IMR-90 (cell line): ENCODE results near the gene ZNF791. TPM values are rescaled to one million over a fixed set of nuclear protein-coding genes. Genes with fewer than 3 reads are reported as not detected.
A peak's percentile ranks its signal among the peaks of the same experiment; 100 is the strongest.

Experiments used
- ATAC-seq: fragments of 200-7000 bp; cut with Tn5 transposase; 2 replicates; pipeline ENCODE4 v1.9.1; 2020; ENCODE audit warnings: low read depth, mild to moderate bottlenecking, moderate library complexity
- BruUV-seq: library from RNA; stranded (reverse); fragments of 400-500 nt; replicated peaks from 2 replicates; lab custom pipeline; 2021; lab: Mats Ljungman, UMichigan
- CTCF ChIA-PET: fragments of 300-600 bp; formaldehyde crosslinking; extraction: SDS; loops from one replicate; lab custom pipeline; 2021; ENCODE audit warnings: antibody characterized with exemption; lab: Yijun Ruan, JAX
- POLR2A ChIA-PET: fragments of 300-600 bp; sonication (Branson Sonifier 250); formaldehyde crosslinking; loops from one replicate; lab custom pipeline; 2022; ENCODE audit warnings: antibody characterized with exemption; ENCODE audit not compliant: unreplicated experiment; lab: Charles Lee
- DNase-seq: peaks from one replicate; pipeline ENCODE4 v3.0.0; 2013
- H2AFZ ChIP-seq: replicated peaks from 2 replicates; pipeline ENCODE3; 2013; ENCODE audit warnings: low read length, mild to moderate bottlenecking; ENCODE audit not compliant: poor library complexity
- H2AK5ac ChIP-seq: 2 replicates; pipeline ENCODE4 v1.6.1; 2013; ENCODE audit warnings: low read depth, low read length, inconsistent platforms
- H2AK9ac ChIP-seq: replicated peaks from 2 replicates; pipeline ENCODE3; 2013; ENCODE audit warnings: mild to moderate bottlenecking, low read depth, low read length, moderate library complexity; ENCODE audit not compliant: poor library complexity
- H2BK120ac ChIP-seq: 2 replicates; pipeline ENCODE4 v1.6.1; 2013; ENCODE audit warnings: low read depth, low read length, inconsistent platforms
- H2BK15ac ChIP-seq: 3 replicates; pipeline ENCODE4 v1.6.1; 2013; ENCODE audit warnings: low read depth, low read length, inconsistent platforms
- H2BK20ac ChIP-seq: 2 replicates; pipeline ENCODE4 v1.6.1; 2013; ENCODE audit warnings: low read depth, mild to moderate bottlenecking, inconsistent platforms, low read length, moderate library complexity
- H2BK5ac ChIP-seq: 2 replicates; pipeline ENCODE4 v1.6.1; 2013; ENCODE audit warnings: mild to moderate bottlenecking, low read depth, low read length, inconsistent platforms; ENCODE audit not compliant: poor library complexity, severe bottlenecking
- H3K14ac ChIP-seq: replicated peaks from 2 replicates; pipeline ENCODE4 v1.6.1; 2013; ENCODE audit warnings: low read depth, low read length, inconsistent platforms
- H3K18ac ChIP-seq: 2 replicates; pipeline ENCODE4 v1.6.1; 2013; ENCODE audit warnings: low read depth, low read length, control low read depth
- H3K23ac ChIP-seq: 2 replicates; pipeline ENCODE4 v1.6.1; 2013; ENCODE audit warnings: low read depth, low read length, inconsistent platforms
- H3K27ac ChIP-seq: 2 replicates; pipeline ENCODE4 v1.5.1; 2013; ENCODE audit warnings: mild to moderate bottlenecking, control low read depth, low read length; ENCODE audit not compliant: insufficient read depth
- H3K27me3 ChIP-seq: 2 replicates; pipeline ENCODE4 v1.6.1; 2013; ENCODE audit warnings: low read length; ENCODE audit not compliant: control insufficient read depth, insufficient read depth
- H3K36me3 ChIP-seq: 2 replicates; pipeline ENCODE4 v1.6.1; 2013; ENCODE audit warnings: low read length, mixed read lengths; ENCODE audit not compliant: control insufficient read depth, insufficient read depth
- H3K4ac ChIP-seq: 2 replicates; pipeline ENCODE4 v1.6.1; 2013; ENCODE audit warnings: low read depth, low read length, inconsistent platforms
- H3K4me1 ChIP-seq: 2 replicates; pipeline ENCODE4 v1.6.1; 2013; ENCODE audit warnings: low read length, mixed read lengths; ENCODE audit not compliant: control insufficient read depth, insufficient read depth
- H3K4me2 ChIP-seq: 2 replicates; pipeline ENCODE4 v1.6.1; 2013; ENCODE audit warnings: low read depth, mild to moderate bottlenecking, control low read depth, low read length, moderate library complexity
- H3K4me3 ChIP-seq: 2 replicates; pipeline ENCODE4 v1.5.1; 2013; ENCODE audit warnings: low read depth, mild to moderate bottlenecking, control low read depth, low read length, moderate library complexity; ENCODE audit not compliant: insufficient read depth
- H3K56ac ChIP-seq: 2 replicates; pipeline ENCODE4 v1.6.1; 2013; ENCODE audit warnings: low read length, inconsistent platforms; ENCODE audit not compliant: insufficient read depth; ENCODE audit errors: extremely low read depth
- H3K79me1 ChIP-seq, 2 experiments: 2 replicates each; pipeline ENCODE4 v1.6.1; 2013; ENCODE audit warnings: low read length in 2 of 2, inconsistent platforms in 1 of 2, low read depth in 1 of 2
- H3K9ac ChIP-seq: 2 replicates; pipeline ENCODE4 v1.6.1; 2013; ENCODE audit warnings: low read depth, low read length, control low read depth
- H3K9me1 ChIP-seq: 2 replicates; pipeline ENCODE4 v1.6.1; 2013; ENCODE audit warnings: low read length, inconsistent platforms; ENCODE audit not compliant: insufficient read depth
- H3K9me3 ChIP-seq: 2 replicates; pipeline ENCODE4 v1.6.1; 2013; ENCODE audit warnings: low read length; ENCODE audit not compliant: control insufficient read depth, insufficient read depth
- H4K20me1 ChIP-seq: 2 replicates; pipeline ENCODE4 v1.6.1; 2013; ENCODE audit warnings: low read length, inconsistent platforms; ENCODE audit not compliant: insufficient read depth
- H4K5ac ChIP-seq: 2 replicates; pipeline ENCODE4 v1.6.1; 2013; ENCODE audit warnings: mild to moderate bottlenecking, low read depth, low read length, control low read depth
- H4K8ac ChIP-seq, 2 experiments: 2 replicates each; pipeline ENCODE4 v1.6.1; 2013; ENCODE audit warnings: low read depth in 2 of 2, low read length in 2 of 2, control low read depth in 1 of 2, inconsistent platforms in 1 of 2
- H4K91ac ChIP-seq: 2 replicates; pipeline ENCODE4 v1.6.1; 2013; ENCODE audit warnings: low read depth, low read length, inconsistent platforms; ENCODE audit not compliant: insufficient read depth
- BHLHE40 ChIP-seq: fragments of 150-350 bp; IDR thresholded peaks from 2 replicates; pipeline ENCODE4 v1.6.1; 2016; ENCODE audit warnings: mild to moderate bottlenecking, low read depth, low read length
- CEBPB ChIP-seq: IDR thresholded peaks from 2 replicates; pipeline ENCODE4 v1.6.1; 2012; ENCODE audit warnings: low read depth, low read length, improper control_type of control experiment
- CHD1 ChIP-seq: IDR thresholded peaks from 2 replicates; pipeline ENCODE4 v1.6.1; 2012; ENCODE audit warnings: low read depth, low read length, improper control_type of control experiment
- CTCF ChIP-seq: conservative IDR thresholded peaks from 2 replicates; pipeline ENCODE4 v1.5.1; 2012; ENCODE audit warnings: mild to moderate bottlenecking, low read depth, low read length, improper control_type of control experiment
- ELK1 ChIP-seq: fragments of 150-350 bp; IDR thresholded peaks from 2 replicates; pipeline ENCODE4 v1.6.1; 2016; ENCODE audit warnings: low read depth, mild to moderate bottlenecking, low read length, moderate library complexity, borderline replicate concordance
- MAFK ChIP-seq: IDR thresholded peaks from 2 replicates; pipeline ENCODE4 v1.6.1; 2012; ENCODE audit warnings: low read depth, low read length, improper control_type of control experiment
- MXI1 ChIP-seq: IDR thresholded peaks from 2 replicates; pipeline ENCODE4 v1.6.1; 2012; ENCODE audit warnings: low read depth, mild to moderate bottlenecking, low read length, moderate library complexity, borderline replicate concordance
- NFE2L2 ChIP-seq: fragments of 150-350 bp; IDR thresholded peaks from 2 replicates; pipeline ENCODE4 v1.6.1; 2016; ENCODE audit warnings: low read depth, mild to moderate bottlenecking, low read length
- POLR2A ChIP-seq: IDR thresholded peaks from 2 replicates; pipeline ENCODE4 v1.6.1; 2012; ENCODE audit warnings: mild to moderate bottlenecking, low read depth, low read length
- RAD21 ChIP-seq: IDR thresholded peaks from 2 replicates; pipeline ENCODE4 v1.6.1; 2012; ENCODE audit warnings: low read length, improper control_type of control experiment
- RCOR1 ChIP-seq: IDR thresholded peaks from 2 replicates; pipeline ENCODE4 v1.6.1; 2012; ENCODE audit warnings: mild to moderate bottlenecking, low read length, improper control_type of control experiment; ENCODE audit not compliant: insufficient replicate concordance
- RFX5 ChIP-seq: IDR thresholded peaks from 2 replicates; pipeline ENCODE4 v1.8.0; 2012; ENCODE audit warnings: low read depth, mild to moderate bottlenecking, low read length, moderate library complexity
- WGBS, 2 experiments: methylation state at CpG; one replicate each; pipeline versions ENCODE4 v1.1.5 to v1.1.7; 2013; ENCODE audit warnings: missing lambda C conversion rate in 2 of 2; ENCODE audit not compliant: insufficient read length in 1 of 2; ENCODE audit errors: extremely low coverage in 2 of 2; 5-methylcytosine and 5-hydroxymethylcytosine counted together
- dilution Hi-C: fragments of 300-500 bp; cut with HindIII; formaldehyde crosslinking; loops from one replicate; pipeline ENCODE4 v1.14.3; 2018; ENCODE audit warnings: low sequenced_read_pairs; ENCODE audit not compliant: unreplicated experiment
- in situ Hi-C: fragments of 300-500 bp; cut with MboI; formaldehyde crosslinking; loops from 3 replicates; pipeline ENCODE4 v1.14.3; 2019; ENCODE audit warnings: low sequenced_read_pairs, inconsistent platforms, mixed read lengths
- intact Hi-C: fragments of 100-400 bp; cut with micrococcal nuclease; formaldehyde crosslinking; loops from 2 replicates; pipeline ENCODE4 v1.10.0; 2022
- polyA plus RNA-seq, 3 experiments: library from polyadenylated mRNA; depleted of rRNA; stranded (reverse); fragments of >200 nt; gene quantifications; 2 replicates each; pipeline ENCODE4 v1.2.3, GENCODE V29; 2012; ENCODE audit warnings: low replicate concordance in 1 of 3
- total RNA-seq: library from RNA; depleted of rRNA; stranded (reverse); fragments of >200 nt; gene quantifications from 2 replicates; pipeline ENCODE4 v1.2.3, GENCODE V29; 2012
- TF ChIP-seq, protein P1 (sequence below): fragments of 150-350 bp; IDR thresholded peaks from 2 replicates; pipeline ENCODE4 v1.6.1; 2017; ENCODE audit warnings: mild to moderate bottlenecking, antibody characterized with exemption, low read length, low read depth

ZNF791 gene
- total and polyA plus RNA-seq, 2 of the 4 experiments (the other 2 are of a cell fraction) = 7.1 to 15.8 TPM

DNA sequence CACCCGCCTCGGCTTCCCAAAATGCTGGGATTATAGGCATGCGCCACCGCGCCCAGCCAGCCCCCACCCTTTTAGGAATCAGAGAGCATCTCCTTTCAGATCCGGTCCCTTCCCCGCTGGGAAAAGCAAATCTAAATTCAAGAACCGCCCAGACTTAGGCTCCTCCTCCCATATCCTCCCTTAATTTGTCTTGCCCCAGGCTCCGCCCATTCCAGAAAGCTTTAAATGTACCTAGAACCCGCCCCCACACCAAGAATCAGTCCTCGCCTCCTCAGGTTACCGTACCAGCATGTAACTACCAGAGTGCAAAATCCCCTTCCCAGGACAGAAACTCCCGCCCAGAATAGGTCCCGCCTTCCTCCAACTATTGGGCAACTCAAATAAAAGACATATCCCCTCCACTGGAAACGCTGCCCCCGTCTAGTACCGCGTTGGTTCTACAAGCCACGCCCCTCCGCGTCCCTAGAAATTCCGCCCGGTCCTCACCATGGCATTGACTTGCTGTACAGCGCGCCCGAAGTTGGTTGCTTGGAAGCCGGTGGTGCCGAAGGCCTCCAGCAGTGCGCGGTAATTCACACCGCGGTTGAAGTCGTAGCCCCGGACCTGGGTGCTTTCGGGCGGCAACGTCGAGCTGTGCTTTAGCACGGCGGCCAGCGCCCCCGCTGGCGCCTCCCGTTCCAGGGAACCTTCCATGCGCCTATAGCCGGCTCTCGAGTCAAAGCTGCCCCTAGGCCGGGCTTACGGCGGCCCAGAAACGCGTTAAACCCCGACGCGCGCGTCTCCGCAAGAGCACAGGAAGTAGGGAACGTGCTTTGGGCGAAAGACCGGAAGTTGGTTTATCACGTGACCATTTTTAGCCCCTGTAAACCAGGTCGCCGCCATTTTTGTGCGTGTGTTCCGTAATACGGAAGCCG lies 70.6 kb downstream of the ZNF791 start, which contains the start of gene DHPS:
Gene DHPS (minus strand): TSS at position 807 of the 914 bp plus-strand sequence. CDS start 114 bp downstream, at position 693.
- peak within 1 kb of the TSS; percentile 91 for H3K14ac ChIP-seq
- TF ChIP-seq POLR2A (peak; percentile 90), BHLHE40 (peak; percentile 79), CEBPB (peak; percentile 97), MAFK (no peak), RAD21 (no peak), NFE2L2 (no peak), MXI1 (peak; percentile 56), RCOR1 (no peak), CTCF (no peak), CHD1 (no peak), RFX5 (no peak), ELK1 (peak; percentile 46; the same call in 1 of the 2 replicates)
- TF ChIP-seq, protein P1, sequence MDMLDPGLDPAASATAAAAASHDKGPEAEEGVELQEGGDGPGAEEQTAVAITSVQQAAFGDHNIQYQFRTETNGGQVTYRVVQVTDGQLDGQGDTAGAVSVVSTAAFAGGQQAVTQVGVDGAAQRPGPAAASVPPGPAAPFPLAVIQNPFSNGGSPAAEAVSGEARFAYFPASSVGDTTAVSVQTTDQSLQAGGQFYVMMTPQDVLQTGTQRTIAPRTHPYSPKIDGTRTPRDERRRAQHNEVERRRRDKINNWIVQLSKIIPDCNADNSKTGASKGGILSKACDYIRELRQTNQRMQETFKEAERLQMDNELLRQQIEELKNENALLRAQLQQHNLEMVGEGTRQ = peak; percentile 96

More for the DNA sequence above, 70.6 kb downstream of the ZNF791 start, which contains the start of gene DHPS:
- H3K23ac ChIP-seq = peak within 1 kb of the TSS; percentile 80
- H3K56ac ChIP-seq = peak within 1 kb of the TSS; percentile 59; the same call in 1 of the 2 replicates
- peaks cover 27% of the 10 kb centered on the region for H3K36me3 ChIP-seq
- H4K8ac ChIP-seq = peak within 1 kb of the TSS; percentile 55 to 88
- H3K27me3 ChIP-seq = no peaks in the 10 kb centered on the region
- H3K27ac ChIP-seq = peak within 1 kb of the TSS; percentile 61
- ATAC-seq (peak; percentile 91), DNase-seq (peak; percentile 98)
- peak within 1 kb of the TSS; percentile 65 for H2BK5ac ChIP-seq
- intact Hi-C loops (no loop called here), in situ Hi-C loops (no loop called here), dilution Hi-C loops (no loop called here)
- ChIA-PET CTCF (no interaction called here), POLR2A (interaction anchor here (0.6 to 0.7 kb wide), 2 partner anchors 10 to 32 kb away, joined by 4 to 6 read pairs; no protein-coding TSS in a partner anchor)
- no peak within 1 kb of the TSS for H2BK15ac ChIP-seq
- no peaks in the 10 kb centered on the region for H3K4me1 ChIP-seq
- H2BK120ac ChIP-seq = peak within 1 kb of the TSS; percentile 24; the same call in 1 of the 2 replicates
- H3K79me1 ChIP-seq = peaks cover 10 to 26% of the 10 kb centered on the region in 2 experiments; a peak in 3 of 4 replicates
- TSS peak; percentile 68 for BruUV-seq
- H2AFZ ChIP-seq = peak within 1 kb of the TSS; percentile 95
- peaks cover 9% of the 10 kb centered on the region for H4K20me1 ChIP-seq
- H3K4ac ChIP-seq = peak within 1 kb of the TSS; percentile 88
- no peak within 1 kb of the TSS for H2BK20ac ChIP-seq
- no peak within 1 kb of the TSS; the same call in 1 of the 2 replicates for H3K18ac ChIP-seq
- H2AK5ac ChIP-seq = peak within 1 kb of the TSS; percentile 82; the same call in 1 of the 2 replicates
- peak within 1 kb of the TSS; percentile 74 for H4K91ac ChIP-seq
- peak within 1 kb of the TSS; percentile 36 for H4K5ac ChIP-seq
- H3K4me3 ChIP-seq = peak within 1 kb of the TSS; percentile 67
- peak within 1 kb of the TSS; percentile 99 for H2AK9ac ChIP-seq
- H3K9ac ChIP-seq = peak within 1 kb of the TSS; percentile 54
- WGBS, 2 experiments = 1% methylated on average over 33 of the region's 68 CpGs; no CpG with 5 or more reads in 1 of the 2 experiments
- peaks cover 7% of the 10 kb centered on the region; the same call in 1 of the 2 replicates for H3K9me1 ChIP-seq
- H3K9me3 ChIP-seq = no peaks in the 10 kb centered on the region
- peak within 1 kb of the TSS; percentile 51 for H3K4me2 ChIP-seq
